22Rv1 (cell line): ENCODE results near the gene IFT80.
A peak's percentile ranks its signal among the peaks of the same experiment; 100 is the strongest.

Source experiments
- H3K27ac ChIP-seq: fragments of 450-650 bp; 2 replicates; pipeline ENCODE4 v1.5.1; 2017
- ZFX ChIP-seq: fragments of 450-650 bp; IDR thresholded peaks from 2 replicates; pipeline ENCODE4 v1.6.1; 2017; ENCODE audit warnings: antibody characterized with exemption, borderline replicate concordance
- TF ChIP-seq, protein P1 (sequence below): fragments of 450-650 bp; IDR thresholded peaks from 2 replicates; pipeline ENCODE4 v1.5.1; 2017; ENCODE audit warnings: mild to moderate bottlenecking

Gene IFT80

DNA sequence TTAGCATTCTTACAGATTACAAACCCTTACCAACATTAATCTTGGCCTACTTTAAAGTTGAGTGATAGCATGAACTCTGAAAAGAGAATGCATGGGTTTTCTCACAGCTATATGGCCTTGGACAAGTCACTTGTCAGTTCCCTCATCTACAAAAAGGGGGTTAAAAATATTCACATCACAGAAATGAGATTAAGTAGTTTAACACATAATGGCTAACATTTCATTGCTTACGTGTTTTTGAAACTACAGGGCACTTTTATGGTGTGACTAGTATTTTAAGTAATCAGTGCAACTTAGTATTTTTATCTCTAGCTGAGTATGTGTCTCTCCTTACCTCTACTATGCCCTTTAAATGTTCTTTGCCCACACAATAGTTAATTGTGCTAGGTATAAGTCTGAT is 36.7 kb upstream of the IFT80 start:
- TF ChIP-seq, protein P1, sequence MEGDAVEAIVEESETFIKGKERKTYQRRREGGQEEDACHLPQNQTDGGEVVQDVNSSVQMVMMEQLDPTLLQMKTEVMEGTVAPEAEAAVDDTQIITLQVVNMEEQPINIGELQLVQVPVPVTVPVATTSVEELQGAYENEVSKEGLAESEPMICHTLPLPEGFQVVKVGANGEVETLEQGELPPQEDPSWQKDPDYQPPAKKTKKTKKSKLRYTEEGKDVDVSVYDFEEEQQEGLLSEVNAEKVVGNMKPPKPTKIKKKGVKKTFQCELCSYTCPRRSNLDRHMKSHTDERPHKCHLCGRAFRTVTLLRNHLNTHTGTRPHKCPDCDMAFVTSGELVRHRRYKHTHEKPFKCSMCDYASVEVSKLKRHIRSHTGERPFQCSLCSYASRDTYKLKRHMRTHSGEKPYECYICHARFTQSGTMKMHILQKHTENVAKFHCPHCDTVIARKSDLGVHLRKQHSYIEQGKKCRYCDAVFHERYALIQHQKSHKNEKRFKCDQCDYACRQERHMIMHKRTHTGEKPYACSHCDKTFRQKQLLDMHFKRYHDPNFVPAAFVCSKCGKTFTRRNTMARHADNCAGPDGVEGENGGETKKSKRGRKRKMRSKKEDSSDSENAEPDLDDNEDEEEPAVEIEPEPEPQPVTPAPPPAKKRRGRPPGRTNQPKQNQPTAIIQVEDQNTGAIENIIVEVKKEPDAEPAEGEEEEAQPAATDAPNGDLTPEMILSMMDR = no peak
- TF ChIP-seq ZFX = no peak

DNA sequence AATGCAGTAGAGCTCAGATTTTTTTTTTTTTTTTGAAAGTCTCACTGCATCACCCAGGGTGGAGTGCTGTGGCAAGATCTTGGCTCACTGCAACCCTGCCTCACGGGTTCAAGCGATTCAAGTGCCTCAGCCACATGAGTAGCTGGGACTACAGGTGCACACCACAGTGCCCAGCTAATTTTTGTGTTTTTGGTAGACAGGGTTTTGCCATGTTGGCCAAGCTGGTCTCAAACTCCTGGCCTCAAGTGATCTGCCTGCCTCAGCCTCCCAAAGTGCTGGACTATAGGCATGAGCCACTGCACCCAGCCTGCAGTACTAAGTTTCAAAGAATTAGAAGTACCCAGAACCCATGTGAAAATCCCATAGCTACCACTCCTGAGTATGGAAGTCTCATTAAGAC is 36.1 kb upstream of the IFT80 start:
- peak overlapping the region; percentile 10; the same call in 1 of the 2 replicates for H3K27ac ChIP-seq
- no peak for TF ChIP-seq ZFX
- TF ChIP-seq, protein P1 = no peak

More for the DNA sequence above, 36.7 kb upstream of the IFT80 start:
- H3K27ac ChIP-seq = peak overlapping the region; percentile 10

- H3K27ac ChIP-seq = peak overlapping the region; percentile 16; the same call in 1 of the 2 replicates
- TF ChIP-seq, protein P1 = no peak
- no peak for TF ChIP-seq ZFX
Observed at GRCh38 chr3:160434071-160434470, 35.0 kb upstream of the IFT80 start.

GRCh38 chr3:160427832-160428424 is 28.9 kb upstream of the IFT80 start:
- TF ChIP-seq ZFX = no peak
- TF ChIP-seq, protein P1 = no peak
- no peak overlapping the region for H3K27ac ChIP-seq

- TF ChIP-seq ZFX = no peak
- TF ChIP-seq, protein P1 = no peak
- no peak overlapping the region for H3K27ac ChIP-seq
Observed at GRCh38 chr3:160417311-160417710, 18.3 kb upstream of the IFT80 start.

DNA sequence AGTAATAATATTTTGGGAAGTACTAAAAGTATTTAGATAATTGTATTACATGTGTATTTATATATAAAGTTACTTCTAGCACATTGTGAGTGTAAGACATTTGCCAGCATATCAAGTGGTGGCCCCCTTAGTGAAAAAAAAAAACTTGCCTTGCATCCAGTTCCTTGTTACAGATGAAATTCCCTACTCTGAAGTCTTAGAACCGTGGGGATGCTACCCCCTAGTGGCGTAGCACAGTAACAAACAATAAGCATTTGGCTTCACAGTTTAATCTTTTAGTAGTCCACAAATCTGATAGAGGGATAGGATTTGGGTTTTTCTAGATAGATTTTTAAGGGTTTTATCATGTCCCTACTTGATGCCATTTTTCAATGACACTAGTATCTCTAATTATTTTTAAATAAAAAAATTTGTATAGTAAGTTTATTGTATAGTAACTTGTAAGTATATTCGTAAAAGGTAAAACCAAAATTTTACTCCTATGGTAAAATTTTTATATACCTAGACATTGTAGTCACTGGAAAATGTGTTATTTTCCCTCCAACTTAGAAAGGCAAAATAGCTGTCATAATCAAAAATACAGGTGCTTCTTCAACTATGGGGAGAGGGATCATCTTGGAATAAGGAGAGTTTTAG is 14.7 kb upstream of the IFT80 start:
- no peak for TF ChIP-seq ZFX
- TF ChIP-seq, protein P1 = peak; percentile 83
- no peak overlapping the region for H3K27ac ChIP-seq

- no peak for TF ChIP-seq ZFX
- TF ChIP-seq, protein P1 = no peak
- no peak overlapping the region; the same call in 1 of the 2 replicates for H3K27ac ChIP-seq
Observed at GRCh38 chr3:160412477-160412876, 13.5 kb upstream of the IFT80 start.
